ENCODE data around the gene MATCAP1.

- TF ChIP-seq CTCF (conservative IDR thresholded peaks at IDR 0.05; ENCODE audit: low read depth, low read length): peak; percentile 83
- TF ChIP-seq EZH2 (IDR thresholded peaks at IDR 0.05; ENCODE audit: borderline replicate concordance, low read depth, low read length, poor library complexity, severe bottlenecking): no peak
Measured at GRCh38 chr16:67198238-67198734, 14.5 kb upstream of the MATCAP1 start.
